Left colon (tissue), 2 donors: ENCODE measurements around the gene KCNA2. TPM values are rescaled to one million over a fixed set of nuclear protein-coding genes. Genes with fewer than 3 reads are reported as not detected.

Source experiments
- ATAC-seq: fragments of 200-7000 bp; cut with Tn5 transposase; one replicate; pipeline ENCODE4 v1.9.1; 2020; ENCODE audit warnings: mild to moderate bottlenecking, moderate library complexity
- DNase-seq, 2 donors: peaks; one replicate each; pipeline ENCODE4 v3.0.0-alpha.2; 2020
- intact Hi-C, 2 donors: fragments of 100-400 bp; cut with DNase I in 1 of 2; cut with micrococcal nuclease in 1 of 2; formaldehyde crosslinking; loops; one replicate each; pipeline versions ENCODE4 v1.11.2 to v1.14.0; 2022; cut with DNase I, micrococcal nuclease
- total RNA-seq, 2 donors: library from RNA; stranded (reverse); fragmentation: NEBNext Ultra II Directional; extraction: Animal tissue kit (Norgen Biotek cat#: 25700); gene quantifications; one replicate each; pipeline ENCODE4 v1.2.1, GENCODE V29; 2021
- donor health status: DM: no; HTN: no; CAD: no.
- donor health status: DM: yes; HTN: yes; CAD: no.

Gene KCNA2
- total RNA-seq, 2 donors from 2014 or later, result 0.27 to 1.0 TPM

DNA sequence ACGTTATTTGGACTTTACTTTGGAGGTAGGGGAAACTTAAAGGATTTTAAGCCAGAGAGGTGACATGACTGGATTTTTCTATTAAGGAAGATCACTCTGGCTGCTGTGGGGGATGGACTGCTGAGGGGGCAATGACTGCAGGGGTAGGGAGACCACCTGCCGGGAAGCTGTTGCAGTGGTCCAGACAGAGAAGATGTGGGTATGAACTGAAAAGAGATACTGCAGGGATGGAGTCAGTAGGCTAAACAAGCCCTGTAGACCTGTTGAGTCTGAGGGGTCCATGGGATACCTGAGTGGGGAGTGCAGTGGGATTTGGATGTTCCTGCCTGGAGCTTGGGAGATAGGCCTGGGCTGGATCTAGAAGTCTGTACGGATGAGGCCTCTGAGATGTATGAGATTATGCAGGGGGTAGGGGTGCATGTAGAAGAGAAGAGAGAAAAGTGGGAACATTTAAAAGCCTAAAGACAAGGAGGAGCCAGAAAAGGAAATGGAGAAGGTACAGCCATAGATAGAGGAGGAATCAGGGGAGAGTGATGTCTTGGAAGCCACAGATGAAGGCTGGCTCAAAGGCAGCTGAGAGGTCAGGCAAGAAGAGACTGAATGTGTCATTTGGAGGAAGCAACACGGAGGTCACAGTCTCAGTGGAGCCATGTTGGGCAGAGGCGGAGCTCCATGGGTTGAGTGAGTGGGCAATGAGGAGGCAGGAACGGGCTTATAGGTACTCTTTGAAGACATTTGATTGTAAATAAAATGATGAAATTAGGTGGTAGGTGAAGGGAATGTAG is 25.9 kb upstream of the KCNA2 start:
- intact Hi-C loops, result loop anchor here in 1 of 2 donors (5.0 kb wide), 1 partner anchor 150 kb away; no protein-coding TSS in a partner anchor
- no peak for DNase-seq
- no peak for ATAC-seq

DNA sequence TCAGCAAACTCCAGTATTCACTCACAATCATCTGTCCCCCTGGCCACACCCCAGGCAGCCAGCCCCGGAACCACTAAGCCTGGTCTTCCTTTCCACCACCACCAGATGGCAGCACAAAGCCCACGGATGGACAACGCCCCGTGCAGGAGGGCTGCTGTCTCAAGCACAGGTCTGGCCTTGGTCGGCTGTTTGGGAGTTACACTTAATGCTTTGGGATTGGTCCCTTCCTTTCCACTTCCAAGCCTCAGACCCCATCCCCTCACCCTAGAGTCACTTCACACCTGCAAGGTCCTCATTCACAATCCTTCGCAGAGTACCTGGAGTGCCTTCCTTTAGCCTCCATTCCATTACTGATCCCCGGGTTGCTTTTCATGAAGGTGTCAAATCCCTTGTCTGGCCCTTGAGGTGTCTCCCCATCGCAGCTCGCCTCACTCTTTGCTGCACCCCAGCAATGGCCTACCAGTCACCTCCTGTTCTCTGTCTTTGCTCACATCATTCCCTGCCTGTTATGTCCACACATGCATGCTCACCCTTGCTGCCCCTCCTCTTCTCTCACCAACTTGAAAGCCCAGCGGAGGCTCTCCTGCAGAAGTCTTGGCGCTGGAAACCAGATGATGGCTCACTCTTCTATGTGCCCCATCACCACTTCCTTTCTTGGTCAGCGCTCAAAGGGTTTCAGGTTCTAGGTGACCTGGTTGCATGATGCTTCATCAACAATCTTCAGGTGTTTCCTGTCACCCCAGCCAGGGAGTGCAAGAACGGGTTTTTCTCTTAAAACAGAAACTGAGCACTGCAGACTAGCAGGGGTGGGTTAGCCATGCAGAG is 24.9 kb upstream of the KCNA2 start:
- intact Hi-C loops, result loop anchor here in 1 of 2 donors (5.0 kb wide), 1 partner anchor 151 kb away; no protein-coding TSS in a partner anchor
- ATAC-seq, result peak; percentile 94
- DNase-seq, result peak; percentile 65 to 82

DNA sequence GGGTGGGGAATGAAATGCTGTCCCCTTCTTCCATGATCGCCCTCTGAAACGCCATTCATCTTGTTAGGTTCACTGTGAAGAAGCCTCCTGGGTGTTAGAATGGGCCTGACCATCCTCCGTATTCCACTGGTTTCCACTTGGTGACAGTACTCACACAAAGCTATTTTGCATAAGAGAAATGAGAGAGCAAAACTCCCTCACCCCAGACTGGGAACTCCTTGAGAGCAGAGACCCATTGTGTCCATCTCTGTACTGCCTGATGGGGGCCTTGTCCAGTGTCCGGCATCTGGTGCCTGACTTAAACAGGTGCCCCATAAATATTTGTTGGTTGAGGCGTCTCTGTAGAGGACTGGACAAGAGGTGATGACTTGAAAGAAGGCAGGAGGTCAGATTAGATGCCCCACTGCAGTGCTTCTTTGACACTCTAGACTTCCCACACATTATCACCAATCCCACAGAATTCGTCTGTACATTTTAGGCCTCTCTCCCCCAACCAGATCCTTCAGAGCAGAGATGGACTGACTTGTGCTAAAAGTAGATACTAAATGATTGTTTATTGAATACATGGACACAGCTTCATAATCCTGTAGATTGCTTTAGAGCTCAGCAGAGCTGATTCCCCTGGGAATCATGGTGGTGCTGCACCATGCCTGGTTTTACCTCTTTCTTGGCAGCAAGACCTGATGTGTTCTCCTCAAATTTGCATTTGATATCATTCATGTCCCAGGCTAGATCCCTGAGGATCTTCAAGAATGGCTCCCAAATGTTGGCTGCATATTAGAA is 22.4 kb upstream of the KCNA2 start:
- intact Hi-C loops, result no loop called here
- ATAC-seq (no peak), DNase-seq (no peak)

DNA sequence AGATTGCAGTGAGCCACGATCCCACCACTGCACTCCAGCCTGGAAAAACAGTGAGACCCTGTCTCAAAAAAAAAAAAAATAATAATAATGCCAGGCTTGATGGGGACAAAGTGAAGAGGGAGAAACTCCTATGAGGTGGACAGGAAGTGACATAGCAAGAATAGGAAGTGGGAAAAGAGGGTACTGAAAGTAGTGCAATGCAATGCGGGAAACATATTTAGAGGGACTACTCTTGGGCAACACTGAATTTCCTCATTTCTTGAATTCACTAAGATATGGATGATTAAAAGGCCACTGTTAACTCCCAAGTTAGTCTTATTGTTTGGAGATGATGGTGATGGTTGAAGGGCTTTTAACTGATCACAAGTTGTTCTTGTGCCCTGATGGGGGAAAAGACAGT is 21.6 kb upstream of the KCNA2 start:
- ATAC-seq (no peak), DNase-seq (no peak)
- intact Hi-C loops, result loop anchor here in 1 of 2 donors (2.0 kb wide), 1 partner anchor 137 kb away; no protein-coding TSS in a partner anchor

DNA sequence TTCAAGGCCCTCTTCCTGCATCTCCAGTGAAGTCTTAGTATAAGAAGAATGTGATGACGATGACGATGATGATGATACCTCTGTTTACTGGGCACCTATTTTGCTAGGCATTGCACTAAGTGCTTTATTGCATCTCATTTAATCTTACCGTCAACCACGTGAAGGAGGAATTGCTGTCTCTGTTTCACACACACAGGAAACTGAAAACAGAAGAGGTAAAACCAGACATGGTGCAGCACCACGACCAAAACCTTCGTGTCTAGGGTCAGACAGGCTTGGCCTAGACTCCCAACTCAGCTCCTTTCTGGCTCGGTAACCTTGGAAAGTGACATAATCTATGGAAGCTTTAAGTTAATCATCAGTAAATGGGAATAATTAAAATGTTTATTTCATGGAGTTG is 20.7 kb upstream of the KCNA2 start:
- DNase-seq (no peak), ATAC-seq (no peak)
- intact Hi-C loops, result loop anchor here in 1 of 2 donors (2.0 kb wide), 1 partner anchor 138 kb away; no protein-coding TSS in a partner anchor

DNA sequence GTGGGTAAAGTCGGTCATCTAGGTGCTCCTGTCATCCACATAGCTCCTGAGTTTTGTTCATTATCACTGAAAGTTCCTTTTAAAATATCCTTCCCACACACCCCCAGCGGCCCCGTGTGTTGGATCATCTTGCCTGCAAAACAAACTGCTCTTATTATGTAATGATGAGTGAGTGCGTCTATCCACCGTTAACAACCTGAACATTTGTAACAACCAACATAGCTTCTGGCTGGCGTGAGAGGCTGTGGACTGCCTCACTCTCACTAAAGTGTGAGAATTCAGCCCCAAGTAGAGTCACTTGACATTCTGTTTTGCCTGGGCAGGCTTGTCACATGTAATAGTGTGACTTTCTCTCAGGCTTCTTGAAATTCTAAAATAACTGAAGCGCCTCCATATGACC is 14.5 kb upstream of the KCNA2 start:
- DNase-seq (no peak), ATAC-seq (no peak)
- intact Hi-C loops, result no loop called here

DNA sequence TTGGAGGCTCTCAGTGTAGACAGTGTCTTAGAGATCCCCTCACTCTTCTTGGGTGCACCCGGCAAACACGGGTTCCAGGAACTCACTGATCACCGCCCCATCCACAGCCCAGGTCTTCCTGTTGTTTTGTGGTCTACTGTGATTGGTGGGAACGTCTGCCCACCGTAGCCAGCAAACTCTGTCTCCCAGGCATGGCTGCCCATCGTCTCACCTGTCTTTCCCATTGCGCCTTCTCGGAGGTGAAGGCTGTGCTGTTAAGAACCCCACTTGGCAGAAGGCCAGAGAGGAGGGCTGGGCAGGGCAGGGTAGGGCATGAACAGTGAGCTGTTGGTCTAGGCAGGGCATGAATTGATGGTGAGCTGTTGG is 14.1 kb upstream of the KCNA2 start:
- ATAC-seq, result peak; percentile 23
- no peak for DNase-seq
- intact Hi-C loops, result no loop called here

DNA sequence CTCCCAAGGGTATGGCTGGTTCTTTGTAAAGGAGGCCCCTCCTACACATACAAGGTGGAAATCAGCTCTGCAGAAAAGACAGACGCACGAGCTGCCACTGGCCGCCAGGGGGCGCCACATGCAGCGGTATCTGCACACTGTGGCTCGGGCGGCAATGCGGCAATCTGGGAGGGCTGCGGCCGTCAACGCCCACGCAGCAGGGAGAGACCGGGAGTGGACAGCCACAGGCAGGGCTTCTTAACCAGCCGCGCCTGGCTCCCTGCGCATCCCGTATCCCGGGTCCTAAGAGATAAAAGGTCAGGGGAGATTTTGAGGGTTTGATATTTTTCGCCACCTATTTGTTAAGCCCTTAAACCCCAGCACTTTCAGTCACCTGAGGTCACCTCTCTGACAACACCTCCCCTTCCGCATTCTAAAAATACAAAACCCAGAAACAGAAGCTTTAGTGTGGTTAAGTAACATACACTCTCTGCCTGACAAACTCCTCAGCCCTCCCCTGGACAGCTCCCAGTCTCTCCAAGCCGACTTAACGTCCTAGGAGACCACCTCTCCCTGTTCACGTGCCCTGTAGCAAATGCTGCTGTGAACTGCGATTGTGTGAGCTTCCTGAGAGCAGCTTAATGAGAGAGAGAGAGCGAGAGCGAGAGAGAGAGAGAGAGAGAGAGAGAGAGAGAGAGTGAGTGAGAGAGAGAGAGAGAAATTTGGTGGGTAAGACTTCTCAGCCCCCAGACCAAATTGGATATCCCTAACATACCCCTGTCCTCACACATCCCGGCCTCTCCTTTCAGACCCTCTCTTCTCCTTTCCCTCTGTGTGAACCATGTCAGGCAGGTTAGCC is 13.5 kb upstream of the KCNA2 start:
- ATAC-seq (peak; percentile 90), DNase-seq (peak; percentile 70 to 86)
- intact Hi-C loops, result loop anchor here in 1 of 2 donors (5.0 kb wide), 1 partner anchor 67 kb away; no protein-coding TSS in a partner anchor

DNA sequence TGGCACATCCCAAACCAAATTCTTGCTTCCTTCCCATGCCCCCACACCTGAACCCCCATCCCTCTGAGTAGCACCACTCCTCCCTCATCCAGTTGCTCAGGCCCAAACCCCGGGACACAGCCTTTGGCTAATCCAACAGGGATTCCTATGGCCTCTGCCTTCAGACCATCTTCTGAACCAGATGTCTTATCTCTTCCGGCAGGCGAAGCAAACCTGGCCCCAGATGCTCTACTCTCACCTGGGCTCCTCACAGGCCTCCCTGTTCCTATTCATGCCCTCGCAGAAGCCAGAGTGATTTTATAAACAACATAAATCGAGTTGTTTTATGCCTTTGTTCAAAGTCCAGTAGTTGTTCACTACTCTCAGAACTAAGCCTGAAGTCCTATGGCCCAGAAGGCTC is 12.5 kb upstream of the KCNA2 start:
- intact Hi-C loops, result loop anchor here in 1 of 2 donors (5.0 kb wide), 1 partner anchor 66 kb away; no protein-coding TSS in a partner anchor
- ATAC-seq (peak; percentile 47), DNase-seq (no peak)

DNA sequence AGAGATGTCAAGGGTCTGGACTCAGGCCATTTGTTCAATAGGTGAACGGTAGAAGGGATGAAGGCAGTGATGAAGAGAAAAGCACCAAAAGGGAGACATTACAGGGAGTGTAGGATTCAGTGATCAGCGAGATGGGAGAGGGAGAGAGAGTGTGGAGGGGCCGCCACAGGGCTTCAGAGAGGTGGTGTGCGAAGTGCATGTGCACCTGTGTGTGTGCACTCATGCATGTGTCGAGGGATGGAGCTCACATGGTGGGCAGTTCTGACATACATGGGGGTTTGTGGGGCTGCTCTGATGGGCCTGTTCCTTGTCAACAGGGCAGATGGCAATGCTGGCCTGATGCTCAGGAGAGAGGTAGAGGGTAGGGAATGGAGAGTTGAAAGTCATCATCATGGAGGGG is 11.4 kb upstream of the KCNA2 start:
- intact Hi-C loops, result loop anchor here in 1 of 2 donors (5.0 kb wide), 1 partner anchor 65 kb away; no protein-coding TSS in a partner anchor
- DNase-seq (no peak), ATAC-seq (no peak)

DNA sequence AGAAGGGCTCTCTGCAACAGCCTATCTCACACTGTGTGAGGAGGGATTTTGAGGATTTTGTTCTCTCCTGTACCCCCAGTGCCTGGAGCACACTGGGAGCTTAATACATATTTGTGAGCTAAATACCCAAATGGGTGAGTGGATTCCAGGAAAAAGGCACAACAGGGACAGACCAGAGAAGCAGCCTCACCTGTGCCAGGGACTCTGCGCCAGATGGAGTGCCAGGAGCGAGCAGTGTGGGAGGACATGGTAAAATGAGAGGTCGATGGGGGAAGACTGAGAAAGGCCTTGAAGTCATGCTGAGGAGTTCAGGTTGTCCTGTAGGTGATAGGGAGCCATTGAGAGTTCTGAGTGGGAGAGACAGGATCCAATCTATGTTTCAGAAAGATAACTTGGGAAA is 11.0 kb upstream of the KCNA2 start:
- DNase-seq, result no peak
- intact Hi-C loops, result loop anchor here in 1 of 2 donors (5.0 kb wide), 1 partner anchor 65 kb away; no protein-coding TSS in a partner anchor
- no peak for ATAC-seq

DNA sequence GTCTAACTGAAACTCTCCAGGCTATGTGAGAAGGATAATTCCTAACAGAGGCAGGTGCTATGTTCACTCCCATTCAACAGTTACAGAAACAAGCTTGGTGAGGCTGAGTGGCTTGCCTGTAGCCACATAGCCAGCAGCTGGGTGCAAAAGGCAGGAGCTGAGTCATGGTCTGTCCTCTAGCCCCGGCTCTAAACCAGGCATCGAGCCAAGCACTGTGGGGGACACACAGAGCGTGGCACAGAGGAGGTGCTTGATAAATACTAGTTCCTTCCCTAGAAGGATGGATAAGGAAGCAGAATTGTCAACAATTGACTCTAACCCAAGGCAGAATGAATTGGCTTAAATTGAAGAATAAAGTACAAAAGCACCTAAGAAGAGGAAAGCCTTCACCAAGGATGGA is 10.4 kb upstream of the KCNA2 start:
- DNase-seq, result peak in 1 of 2 donors; percentile 23
- intact Hi-C loops, result loop anchor here in 1 of 2 donors (5.0 kb wide), 1 partner anchor 64 kb away; no protein-coding TSS in a partner anchor
- no peak for ATAC-seq

DNA sequence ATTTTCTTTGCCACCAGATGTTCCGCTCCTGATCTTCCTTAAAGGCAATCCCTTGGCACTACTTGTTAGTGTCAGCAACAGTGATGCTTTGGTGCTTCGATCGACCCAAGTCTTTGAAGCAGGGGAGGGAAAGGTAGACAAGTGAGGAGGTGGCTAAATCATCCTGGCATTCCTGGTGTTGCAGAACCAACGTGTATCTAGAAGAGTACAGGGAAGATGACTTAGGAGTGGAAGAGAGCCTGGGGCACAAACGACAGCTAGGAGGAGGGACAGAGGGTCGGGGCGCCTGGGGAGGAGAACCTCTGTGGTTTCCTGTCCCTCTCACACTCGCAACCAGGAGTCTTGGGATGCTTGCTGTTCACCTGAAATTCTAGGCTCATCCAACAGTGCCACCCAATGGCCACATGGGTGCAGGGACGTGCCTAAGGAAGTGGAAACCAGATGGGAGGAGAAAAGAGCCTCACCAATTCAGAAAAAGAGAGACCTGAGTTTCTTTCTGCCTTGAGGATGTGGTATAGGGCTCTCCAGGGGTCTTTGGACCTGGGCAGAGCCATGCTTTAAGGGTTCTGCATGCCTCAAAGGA is 9.5 kb upstream of the KCNA2 start:
- intact Hi-C loops, result loop anchor here in 1 of 2 donors (5.0 kb wide), 1 partner anchor 63 kb away; no protein-coding TSS in a partner anchor
- peak; percentile 60 for ATAC-seq
- peak; percentile 51 to 70 for DNase-seq

DNA sequence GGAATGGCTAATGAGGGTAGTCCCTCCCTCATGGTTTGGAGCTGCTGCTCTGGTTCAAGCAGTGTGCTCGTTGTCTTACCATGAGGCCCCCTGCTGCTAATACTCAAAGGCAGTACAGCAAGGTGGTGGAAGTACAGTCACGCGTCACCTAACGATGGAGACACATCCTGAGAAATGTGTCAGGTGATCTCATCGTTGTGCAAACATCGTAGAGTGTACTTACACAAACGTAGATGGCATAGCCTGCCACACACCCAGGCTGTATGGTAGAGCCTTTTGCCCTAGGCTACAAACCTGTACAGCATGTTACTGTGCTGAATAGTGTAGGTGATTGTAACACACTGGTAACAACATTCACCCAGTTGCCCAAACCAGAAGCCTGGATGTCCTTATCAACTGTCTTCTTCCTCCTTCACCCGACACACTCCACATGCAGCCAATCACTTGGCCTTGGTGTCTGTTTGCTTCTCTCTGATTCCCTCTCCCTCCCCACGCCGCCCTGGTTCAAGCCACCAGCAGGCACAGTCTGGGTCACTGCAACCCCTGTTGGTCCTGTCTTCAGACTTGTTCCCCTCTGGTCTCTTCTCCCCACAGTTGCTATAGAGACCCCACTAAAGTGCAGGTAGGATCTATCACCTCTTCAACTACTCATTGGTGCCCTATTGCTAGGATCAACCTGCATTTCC is 6.0 kb upstream of the KCNA2 start:
- ATAC-seq, result peak; percentile 89
- intact Hi-C loops, result no loop called here
- DNase-seq, result peak in 1 of 2 donors; percentile 24

DNA sequence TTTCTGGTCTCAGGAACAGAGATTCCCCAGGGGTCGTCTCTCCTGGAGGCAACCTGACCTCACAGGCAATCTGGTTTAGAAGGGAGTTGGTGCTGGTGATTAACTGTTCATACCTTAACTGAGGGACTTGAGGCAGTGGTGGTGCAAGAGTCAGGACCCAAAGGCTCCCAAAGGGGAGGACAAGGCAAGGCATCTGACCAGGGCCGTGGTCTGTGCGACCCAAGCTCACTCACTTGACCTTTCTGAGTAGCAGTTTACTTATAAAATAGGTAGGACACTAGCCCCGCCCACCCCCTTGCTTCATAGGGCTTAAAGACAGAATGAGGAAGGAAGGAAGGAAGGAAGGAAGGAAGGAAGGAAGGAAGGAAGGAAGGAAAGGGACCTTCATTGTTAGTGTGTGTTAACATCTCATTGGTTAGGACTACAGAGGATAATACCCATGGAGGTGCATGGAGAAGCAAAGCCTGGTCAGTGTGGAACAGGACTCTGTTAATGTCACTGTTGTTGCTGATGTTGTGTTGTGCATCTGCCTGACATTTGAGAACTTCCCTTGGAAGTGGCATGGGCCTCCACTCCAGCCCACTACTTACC is 4.6 kb upstream of the KCNA2 start:
- no peak for DNase-seq
- ATAC-seq, result no peak
- intact Hi-C loops, result no loop called here

DNA sequence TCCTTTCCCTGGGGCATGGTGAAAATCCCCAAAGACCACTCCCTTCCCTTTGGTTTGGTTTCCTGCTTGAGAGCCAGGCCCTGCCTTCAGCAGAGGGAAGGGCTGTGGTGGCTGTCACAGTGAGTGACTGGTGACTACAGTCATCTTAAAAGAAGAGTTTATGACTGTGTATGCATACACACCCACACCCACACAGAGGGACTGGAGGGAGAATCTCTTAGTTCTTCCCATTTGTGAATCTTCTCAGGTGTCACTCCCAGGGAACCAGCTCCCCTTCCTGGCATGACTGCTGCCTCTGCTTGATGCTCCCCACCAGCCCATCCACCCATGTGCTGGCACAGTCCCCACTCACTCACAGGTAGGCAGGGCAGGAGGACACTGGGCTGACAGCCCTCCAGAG is 3.9 kb upstream of the KCNA2 start:
- intact Hi-C loops, result no loop called here
- ATAC-seq, result peak; percentile 65
- DNase-seq, result no peak

DNA sequence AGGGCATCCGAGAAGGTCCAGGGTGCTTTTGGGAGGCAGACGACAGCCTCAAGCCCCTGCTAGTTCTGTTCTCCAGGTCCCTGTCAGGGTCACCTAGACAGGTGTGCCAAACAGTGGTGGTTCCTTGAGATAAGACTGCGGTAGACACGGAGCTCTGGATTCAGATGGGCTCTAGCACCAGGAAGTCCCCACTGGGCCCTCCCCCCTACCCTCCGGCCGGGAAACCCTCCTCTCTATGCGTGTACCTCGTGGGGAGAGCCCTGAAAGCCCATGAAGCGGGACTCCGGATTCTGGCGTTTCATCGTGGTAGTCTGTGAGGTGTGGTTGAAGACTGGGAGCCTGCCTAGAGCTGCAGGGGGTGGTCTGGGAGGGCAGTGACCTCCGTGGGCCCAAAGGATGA is 2.1 kb upstream of the KCNA2 start:
- peak in 1 of 2 donors; percentile 15 for DNase-seq

More for the DNA sequence above, 2.1 kb upstream of the KCNA2 start:
- intact Hi-C loops, result no loop called here
- no peak for ATAC-seq
